IMR-90 (cell line): ENCODE measurements around the gene TENT5C. TPM values are rescaled to one million over a fixed set of nuclear protein-coding genes. Genes with fewer than 3 reads are reported as not detected.

ENCODE experiments used
- ATAC-seq: fragments of 200-7000 bp; cut with Tn5 transposase; 2 replicates; pipeline ENCODE4 v1.9.1; 2020; ENCODE audit warnings: low read depth, mild to moderate bottlenecking, moderate library complexity
- BruUV-seq: library from RNA; stranded (reverse); fragments of 400-500 nt; replicated peaks from 2 replicates; lab custom pipeline; 2021; lab: Mats Ljungman, UMichigan
- CTCF ChIA-PET: fragments of 300-600 bp; formaldehyde crosslinking; extraction: SDS; loops from one replicate; lab custom pipeline; 2021; ENCODE audit warnings: antibody characterized with exemption; lab: Yijun Ruan, JAX
- POLR2A ChIA-PET: fragments of 300-600 bp; sonication (Branson Sonifier 250); formaldehyde crosslinking; loops from one replicate; lab custom pipeline; 2022; ENCODE audit warnings: antibody characterized with exemption; ENCODE audit not compliant: unreplicated experiment; lab: Charles Lee
- DNase-seq: peaks from one replicate; pipeline ENCODE4 v3.0.0; 2013
- H2AFZ ChIP-seq: replicated peaks from 2 replicates; pipeline ENCODE3; 2013; ENCODE audit warnings: low read length, mild to moderate bottlenecking; ENCODE audit not compliant: poor library complexity
- H2AK5ac ChIP-seq: 2 replicates; pipeline ENCODE4 v1.6.1; 2013; ENCODE audit warnings: low read depth, low read length, inconsistent platforms
- H2AK9ac ChIP-seq: replicated peaks from 2 replicates; pipeline ENCODE3; 2013; ENCODE audit warnings: mild to moderate bottlenecking, low read depth, low read length, moderate library complexity; ENCODE audit not compliant: poor library complexity
- H2BK120ac ChIP-seq: 2 replicates; pipeline ENCODE4 v1.6.1; 2013; ENCODE audit warnings: low read depth, low read length, inconsistent platforms
- H2BK15ac ChIP-seq: 3 replicates; pipeline ENCODE4 v1.6.1; 2013; ENCODE audit warnings: low read depth, low read length, inconsistent platforms
- H2BK20ac ChIP-seq: 2 replicates; pipeline ENCODE4 v1.6.1; 2013; ENCODE audit warnings: low read depth, mild to moderate bottlenecking, inconsistent platforms, low read length, moderate library complexity
- H2BK5ac ChIP-seq: 2 replicates; pipeline ENCODE4 v1.6.1; 2013; ENCODE audit warnings: mild to moderate bottlenecking, low read depth, low read length, inconsistent platforms; ENCODE audit not compliant: poor library complexity, severe bottlenecking
- H3K14ac ChIP-seq: replicated peaks from 2 replicates; pipeline ENCODE4 v1.6.1; 2013; ENCODE audit warnings: low read depth, low read length, inconsistent platforms
- H3K18ac ChIP-seq: 2 replicates; pipeline ENCODE4 v1.6.1; 2013; ENCODE audit warnings: low read depth, low read length, control low read depth
- H3K23ac ChIP-seq: 2 replicates; pipeline ENCODE4 v1.6.1; 2013; ENCODE audit warnings: low read depth, low read length, inconsistent platforms
- H3K27ac ChIP-seq: 2 replicates; pipeline ENCODE4 v1.5.1; 2013; ENCODE audit warnings: mild to moderate bottlenecking, control low read depth, low read length; ENCODE audit not compliant: insufficient read depth
- H3K27me3 ChIP-seq: 2 replicates; pipeline ENCODE4 v1.6.1; 2013; ENCODE audit warnings: low read length; ENCODE audit not compliant: control insufficient read depth, insufficient read depth
- H3K36me3 ChIP-seq: 2 replicates; pipeline ENCODE4 v1.6.1; 2013; ENCODE audit warnings: low read length, mixed read lengths; ENCODE audit not compliant: control insufficient read depth, insufficient read depth
- H3K4ac ChIP-seq: 2 replicates; pipeline ENCODE4 v1.6.1; 2013; ENCODE audit warnings: low read depth, low read length, inconsistent platforms
- H3K4me1 ChIP-seq: 2 replicates; pipeline ENCODE4 v1.6.1; 2013; ENCODE audit warnings: low read length, mixed read lengths; ENCODE audit not compliant: control insufficient read depth, insufficient read depth
- H3K4me2 ChIP-seq: 2 replicates; pipeline ENCODE4 v1.6.1; 2013; ENCODE audit warnings: low read depth, mild to moderate bottlenecking, control low read depth, low read length, moderate library complexity
- H3K4me3 ChIP-seq: 2 replicates; pipeline ENCODE4 v1.5.1; 2013; ENCODE audit warnings: low read depth, mild to moderate bottlenecking, control low read depth, low read length, moderate library complexity; ENCODE audit not compliant: insufficient read depth
- H3K56ac ChIP-seq: 2 replicates; pipeline ENCODE4 v1.6.1; 2013; ENCODE audit warnings: low read length, inconsistent platforms; ENCODE audit not compliant: insufficient read depth; ENCODE audit errors: extremely low read depth
- H3K79me1 ChIP-seq, 2 experiments: 2 replicates each; pipeline ENCODE4 v1.6.1; 2013; ENCODE audit warnings: low read length in 2 of 2, inconsistent platforms in 1 of 2, low read depth in 1 of 2
- H3K9ac ChIP-seq: 2 replicates; pipeline ENCODE4 v1.6.1; 2013; ENCODE audit warnings: low read depth, low read length, control low read depth
- H3K9me1 ChIP-seq: 2 replicates; pipeline ENCODE4 v1.6.1; 2013; ENCODE audit warnings: low read length, inconsistent platforms; ENCODE audit not compliant: insufficient read depth
- H3K9me3 ChIP-seq: 2 replicates; pipeline ENCODE4 v1.6.1; 2013; ENCODE audit warnings: low read length; ENCODE audit not compliant: control insufficient read depth, insufficient read depth
- H4K20me1 ChIP-seq: 2 replicates; pipeline ENCODE4 v1.6.1; 2013; ENCODE audit warnings: low read length, inconsistent platforms; ENCODE audit not compliant: insufficient read depth
- H4K5ac ChIP-seq: 2 replicates; pipeline ENCODE4 v1.6.1; 2013; ENCODE audit warnings: mild to moderate bottlenecking, low read depth, low read length, control low read depth
- H4K8ac ChIP-seq, 2 experiments: 2 replicates each; pipeline ENCODE4 v1.6.1; 2013; ENCODE audit warnings: low read depth in 2 of 2, low read length in 2 of 2, control low read depth in 1 of 2, inconsistent platforms in 1 of 2
- H4K91ac ChIP-seq: 2 replicates; pipeline ENCODE4 v1.6.1; 2013; ENCODE audit warnings: low read depth, low read length, inconsistent platforms; ENCODE audit not compliant: insufficient read depth
- BHLHE40 ChIP-seq: fragments of 150-350 bp; IDR thresholded peaks from 2 replicates; pipeline ENCODE4 v1.6.1; 2016; ENCODE audit warnings: mild to moderate bottlenecking, low read depth, low read length
- CEBPB ChIP-seq: IDR thresholded peaks from 2 replicates; pipeline ENCODE4 v1.6.1; 2012; ENCODE audit warnings: low read depth, low read length, improper control_type of control experiment
- CHD1 ChIP-seq: IDR thresholded peaks from 2 replicates; pipeline ENCODE4 v1.6.1; 2012; ENCODE audit warnings: low read depth, low read length, improper control_type of control experiment
- CTCF ChIP-seq: conservative IDR thresholded peaks from 2 replicates; pipeline ENCODE4 v1.5.1; 2012; ENCODE audit warnings: mild to moderate bottlenecking, low read depth, low read length, improper control_type of control experiment
- ELK1 ChIP-seq: fragments of 150-350 bp; IDR thresholded peaks from 2 replicates; pipeline ENCODE4 v1.6.1; 2016; ENCODE audit warnings: low read depth, mild to moderate bottlenecking, low read length, moderate library complexity, borderline replicate concordance
- FOS ChIP-seq: fragments of 150-350 bp; IDR thresholded peaks from 2 replicates; pipeline ENCODE4 v1.6.1; 2016; ENCODE audit warnings: low read depth, low read length
- MAFK ChIP-seq: IDR thresholded peaks from 2 replicates; pipeline ENCODE4 v1.6.1; 2012; ENCODE audit warnings: low read depth, low read length, improper control_type of control experiment
- MAZ ChIP-seq: IDR thresholded peaks from 2 replicates; pipeline ENCODE4 v1.6.1; 2012; ENCODE audit warnings: low read depth, mild to moderate bottlenecking, low read length, improper control_type of control experiment, moderate library complexity, borderline replicate concordance
- MXI1 ChIP-seq: IDR thresholded peaks from 2 replicates; pipeline ENCODE4 v1.6.1; 2012; ENCODE audit warnings: low read depth, mild to moderate bottlenecking, low read length, moderate library complexity, borderline replicate concordance
- NFE2L2 ChIP-seq: fragments of 150-350 bp; IDR thresholded peaks from 2 replicates; pipeline ENCODE4 v1.6.1; 2016; ENCODE audit warnings: low read depth, mild to moderate bottlenecking, low read length
- POLR2A ChIP-seq: IDR thresholded peaks from 2 replicates; pipeline ENCODE4 v1.6.1; 2012; ENCODE audit warnings: mild to moderate bottlenecking, low read depth, low read length
- RAD21 ChIP-seq: IDR thresholded peaks from 2 replicates; pipeline ENCODE4 v1.6.1; 2012; ENCODE audit warnings: low read length, improper control_type of control experiment
- RCOR1 ChIP-seq: IDR thresholded peaks from 2 replicates; pipeline ENCODE4 v1.6.1; 2012; ENCODE audit warnings: mild to moderate bottlenecking, low read length, improper control_type of control experiment; ENCODE audit not compliant: insufficient replicate concordance
- RFX5 ChIP-seq: IDR thresholded peaks from 2 replicates; pipeline ENCODE4 v1.8.0; 2012; ENCODE audit warnings: low read depth, mild to moderate bottlenecking, low read length, moderate library complexity
- SMC3 ChIP-seq: fragments of 150-350 bp; IDR thresholded peaks from 2 replicates; pipeline ENCODE4 v1.6.1; 2016; ENCODE audit warnings: low read depth, mild to moderate bottlenecking, antibody characterized with exemption, low read length, moderate library complexity
- USF2 ChIP-seq: fragments of 150-350 bp; IDR thresholded peaks from 2 replicates; pipeline ENCODE4 v1.6.1; 2017; ENCODE audit warnings: mild to moderate bottlenecking, antibody characterized with exemption, low read length, low read depth
- WGBS, 2 experiments: methylation state at CpG; one replicate each; pipeline versions ENCODE4 v1.1.5 to v1.1.7; 2013; ENCODE audit warnings: missing lambda C conversion rate in 2 of 2; ENCODE audit not compliant: insufficient read length in 1 of 2; ENCODE audit errors: extremely low coverage in 2 of 2; 5-methylcytosine and 5-hydroxymethylcytosine counted together
- dilution Hi-C: fragments of 300-500 bp; cut with HindIII; formaldehyde crosslinking; loops from one replicate; pipeline ENCODE4 v1.14.3; 2018; ENCODE audit warnings: low sequenced_read_pairs; ENCODE audit not compliant: unreplicated experiment
- in situ Hi-C: fragments of 300-500 bp; cut with MboI; formaldehyde crosslinking; loops from 3 replicates; pipeline ENCODE4 v1.14.3; 2019; ENCODE audit warnings: low sequenced_read_pairs, inconsistent platforms, mixed read lengths
- intact Hi-C: fragments of 100-400 bp; cut with micrococcal nuclease; formaldehyde crosslinking; loops from 2 replicates; pipeline ENCODE4 v1.10.0; 2022
- polyA plus RNA-seq, 3 experiments: library from polyadenylated mRNA; depleted of rRNA; stranded (reverse); fragments of >200 nt; gene quantifications; 2 replicates each; pipeline ENCODE4 v1.2.3, GENCODE V29; 2012; ENCODE audit warnings: low replicate concordance in 1 of 3
- total RNA-seq: library from RNA; depleted of rRNA; stranded (reverse); fragments of >200 nt; gene quantifications from 2 replicates; pipeline ENCODE4 v1.2.3, GENCODE V29; 2012

Gene TENT5C
- total and polyA plus RNA-seq, 2 of the 4 experiments (the other 2 are of a cell fraction): 1.5 to 4.1 TPM

GRCh38 chr1:117643601-117644000 is 37.8 kb downstream of the TENT5C start:
- intact Hi-C loops: no loop called here
- Histone ChIP-seq H2BK20ac (no peak overlapping the region), H3K4ac (no peak overlapping the region), H3K23ac (no peak overlapping the region), H4K5ac (no peak overlapping the region), H3K9me3 (no peaks in the 10 kb centered on the region), H2BK120ac (no peak overlapping the region), H4K8ac (no peak overlapping the region), H3K79me1 (no peaks in the 10 kb centered on the region), H2AFZ (no peak overlapping the region), H2AK9ac (no peak overlapping the region), H3K36me3 (no peaks in the 10 kb centered on the region), H2BK5ac (no peak overlapping the region), H3K9me1 (no peaks in the 10 kb centered on the region), H3K27me3 (no peaks in the 10 kb centered on the region; the same call in 1 of the 2 replicates), H2AK5ac (no peak overlapping the region), H2BK15ac (no peak overlapping the region), H4K20me1 (no peaks in the 10 kb centered on the region), H3K9ac (no peak overlapping the region), H3K18ac (no peak overlapping the region), H3K14ac (no peak overlapping the region), H3K27ac (no peak overlapping the region), H3K4me1 (peaks cover 2% of the 10 kb centered on the region; the same call in 1 of the 2 replicates), H3K4me2 (no peak overlapping the region), H4K91ac (no peak overlapping the region), H3K56ac (no peak overlapping the region), H3K4me3 (no peak overlapping the region)
- TF ChIP-seq MAZ: no peak
- TF ChIP-seq RAD21: no peak
- TF ChIP-seq RCOR1: no peak
- no peak for TF ChIP-seq CEBPB
- no peak for TF ChIP-seq RFX5
- TF ChIP-seq MXI1: no peak
- no peak for TF ChIP-seq NFE2L2
- TF ChIP-seq MAFK: no peak
- no peak for TF ChIP-seq FOS
- TF ChIP-seq USF2: no peak
- no peak for TF ChIP-seq CHD1
- TF ChIP-seq POLR2A: no peak
- no peak for TF ChIP-seq SMC3
- no peak for TF ChIP-seq ELK1
- TF ChIP-seq BHLHE40: no peak
- no peak for TF ChIP-seq CTCF
- dilution Hi-C loops: no loop called here
- ChIA-PET CTCF (no interaction called here), POLR2A (no interaction called here)
- in situ Hi-C loops: no loop called here
- no CpG with 5 or more reads among the region's 2 CpGs for WGBS, 2 experiments
- BruUV-seq: no TSS peak
- ATAC-seq: no peak
- DNase-seq: no peak
